Measurements from ENCODE around the gene ADGRF1. TPM values are rescaled to one million over a fixed set of nuclear protein-coding genes. Genes with fewer than 3 reads are reported as not detected.

The ADGRF1 gene
- total RNA-seq, 2 donors from 2014 or later, result 5.6 to 11.5 TPM

GRCh38 chr6:47075741-47076421 lies 33.7 kb upstream of the ADGRF1 start:
- no peaks in the 10 kb centered on the region for H3K9me3 ChIP-seq
- H3K4me3 ChIP-seq, result no peak overlapping the region
- H3K27ac ChIP-seq, result no peak overlapping the region
- H3K36me3 ChIP-seq, result no peaks in the 10 kb centered on the region
- H3K27me3 ChIP-seq (replicated peaks; ENCODE audit: insufficient read depth), result no peaks in the 10 kb centered on the region
- no peaks in the 10 kb centered on the region for H3K4me1 ChIP-seq (replicated peaks)
- WGBS, result 17% methylated on average over 8 of the region's 8 CpGs
- intact Hi-C loops (cut with DNase I), result no loop called here
- peak; percentile 43 for DNase-seq (ENCODE audit: low spot score)
- peak; percentile 35 for TF ChIP-seq POLR2AphosphoS5 (IDR thresholded peaks at IDR 0.05)
- TF ChIP-seq CTCF (IDR thresholded peaks at IDR 0.05), result no peak

- Histone ChIP-seq H3K36me3 (no peaks in the 10 kb centered on the region), H3K27ac (no peak overlapping the region), H3K4me3 (no peak overlapping the region), H3K27me3 (replicated peaks; ENCODE audit: insufficient read depth) (no peaks in the 10 kb centered on the region), H3K9me3 (no peaks in the 10 kb centered on the region), H3K4me1 (replicated peaks) (no peaks in the 10 kb centered on the region)
- WGBS, result 15% methylated on average over 4 of the region's 4 CpGs
- TF ChIP-seq CTCF (IDR thresholded peaks at IDR 0.05) (no peak), POLR2A (IDR thresholded peaks at IDR 0.05) (no peak), POLR2AphosphoS5 (IDR thresholded peaks at IDR 0.05) (no peak)
- DNase-seq (ENCODE audit: low spot score), result no peak
- intact Hi-C loops (cut with DNase I), result no loop called here
These were observed 33.0 kb upstream of the ADGRF1 start for GRCh38 chr6:47075168-47075567.

GRCh38 chr6:47073125-47074110 lies 31.3 kb upstream of the ADGRF1 start:
- Histone ChIP-seq H3K9me3 (no peaks in the 10 kb centered on the region), H3K27me3 (replicated peaks; ENCODE audit: insufficient read depth) (no peaks in the 10 kb centered on the region), H3K36me3 (no peaks in the 10 kb centered on the region), H3K27ac (no peak overlapping the region), H3K4me3 (no peak overlapping the region), H3K4me1 (replicated peaks) (no peaks in the 10 kb centered on the region)
- WGBS, result 86% methylated on average over 5 of the region's 5 CpGs
- no peak for TF ChIP-seq POLR2AphosphoS5 (IDR thresholded peaks at IDR 0.05)
- no peak for TF ChIP-seq POLR2A (IDR thresholded peaks at IDR 0.05)
- TF ChIP-seq CTCF (IDR thresholded peaks at IDR 0.05), result peak in 1 of 4 experiments; percentile 12
- no peak for DNase-seq (ENCODE audit: low spot score)
- intact Hi-C loops (cut with DNase I), result no loop called here

- Histone ChIP-seq H3K4me3 (no peak overlapping the region), H3K36me3 (no peaks in the 10 kb centered on the region), H3K27me3 (replicated peaks; ENCODE audit: insufficient read depth) (no peaks in the 10 kb centered on the region), H3K9me3 (no peaks in the 10 kb centered on the region), H3K4me1 (replicated peaks) (no peaks in the 10 kb centered on the region), H3K27ac (no peak overlapping the region)
- no peak for TF ChIP-seq POLR2AphosphoS5 (IDR thresholded peaks at IDR 0.05)
- no peak for TF ChIP-seq CTCF (IDR thresholded peaks at IDR 0.05)
- TF ChIP-seq POLR2A (IDR thresholded peaks at IDR 0.05), result no peak
- intact Hi-C loops (cut with DNase I), result no loop called here
- no peak for DNase-seq (ENCODE audit: low spot score)
- WGBS, result 3% methylated on average over 1 of the region's 1 CpG
These were observed 30.5 kb upstream of the ADGRF1 start for GRCh38 chr6:47072667-47073066.

Measured in prostate gland (tissue), 2 donors.